GM23248 (cell line): ENCODE measurements around the gene XRCC5.

Source experiments
- EZH2 ChIP-seq: fragments of 200-600 bp; sonication (generic); IDR thresholded peaks from 2 replicates; pipeline ENCODE4 v1.6.1; 2018; ENCODE audit warnings: antibody characterized with exemption, mild to moderate bottlenecking; ENCODE audit not compliant: insufficient read depth, poor library complexity, severe bottlenecking
- EZH2phosphoT487 ChIP-seq: fragments of 200-600 bp; sonication (generic); IDR thresholded peaks from 2 replicates; pipeline ENCODE4 v1.6.1; 2018; ENCODE audit warnings: antibody characterized with exemption, moderate library complexity, mild to moderate bottlenecking, low read depth; ENCODE audit not compliant: insufficient read depth

GRCh38 chr2:216146573-216146972, 37.4 kb downstream of the XRCC5 start:
- TF ChIP-seq EZH2phosphoT487 (no peak), EZH2 (no peak)
